IMR-90 (cell line): ENCODE results near the gene EXOC3L2.

ENCODE experiments used
- CTCF ChIP-seq: conservative IDR thresholded peaks from 2 replicates; pipeline ENCODE4 v1.5.1; 2012; ENCODE audit warnings: mild to moderate bottlenecking, low read depth, low read length, improper control_type of control experiment
- RFX5 ChIP-seq: IDR thresholded peaks from 2 replicates; pipeline ENCODE4 v1.8.0; 2012; ENCODE audit warnings: low read depth, mild to moderate bottlenecking, low read length, moderate library complexity

DNA sequence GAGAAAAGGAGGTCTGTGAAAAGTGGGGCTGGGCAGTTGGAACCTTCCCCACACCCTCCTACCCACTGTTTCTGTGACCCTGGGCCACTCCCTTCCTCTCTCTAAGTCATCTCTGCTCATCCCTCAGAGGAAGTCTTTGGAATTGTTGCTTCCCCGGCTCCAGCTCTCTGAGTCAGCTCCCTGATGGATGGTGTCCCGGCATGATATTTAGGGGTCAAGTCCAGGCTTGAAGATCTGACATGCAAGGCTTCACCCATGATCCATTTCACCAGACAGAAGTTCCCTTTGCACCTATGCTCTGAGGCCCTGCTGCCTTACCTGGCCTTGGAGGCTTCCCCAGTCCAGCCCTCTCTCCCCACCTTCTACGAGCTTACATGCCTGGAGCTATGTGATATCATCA, 13.3 kb downstream of the EXOC3L2 start:
- TF ChIP-seq CTCF (no peak), RFX5 (no peak)
